Uterus (tissue), 4 donors: ENCODE data around the gene CCDC68. TPM values are rescaled to one million over a fixed set of nuclear protein-coding genes. Genes with fewer than 3 reads are reported as not detected.
A peak's percentile ranks its signal among the peaks of the same experiment; 100 is the strongest.

Source experiments
- DNase-seq, 2 donors: peaks; one replicate each; pipeline ENCODE4 v3.0.0-alpha.2; 2019 to 2020
- H3K27ac ChIP-seq, 2 donors: fragments of 200-600 bp; sonication (generic); 1 replicate in 1 of 2; 2 replicates in 1 of 2; pipeline ENCODE4 v1.5.1; 2016 to 2018
- H3K27me3 ChIP-seq, 2 donors: fragments of 200-600 bp; sonication (generic); one replicate each; pipeline ENCODE4 v1.5.1; 2018 to 2019; ENCODE audit warnings: control low read depth in 1 of 2
- H3K36me3 ChIP-seq, 2 donors: fragments of 200-600 bp; sonication (generic); one replicate each; pipeline ENCODE4 v1.5.1; 2019; ENCODE audit warnings: control low read depth in 1 of 2
- H3K4me1 ChIP-seq, 2 donors: fragments of 200-600 bp; sonication (generic); one replicate each; pipeline ENCODE4 v1.5.1; 2018 to 2019; ENCODE audit warnings: control low read depth in 1 of 2
- H3K4me3 ChIP-seq, 2 donors: fragments of 200-600 bp; sonication (generic); 1 replicate in 1 of 2; 2 replicates in 1 of 2; pipeline ENCODE4 v1.5.1; 2018 to 2019; ENCODE audit warnings: mild to moderate bottlenecking in 1 of 2
- H3K9me3 ChIP-seq, 2 donors: fragments of 200-600 bp; sonication (generic); one replicate each; pipeline ENCODE4 v1.5.1; 2019; ENCODE audit warnings: control low read depth in 1 of 2
- POLR2A ChIP-seq, 2 donors: fragments of 450-650 bp; IDR thresholded peaks; one replicate each; pipeline ENCODE4 v1.6.1; 2016; ENCODE audit warnings: antibody characterized with exemption in 2 of 2, mild to moderate bottlenecking in 1 of 2, moderate library complexity in 1 of 2
- intact Hi-C: fragments of 100-400 bp; cut with DNase I; formaldehyde crosslinking; loops from one replicate; pipeline ENCODE4 v1.15.1; 2023; ENCODE audit warnings: low total_unique reads
- total RNA-seq, 4 donors: library from RNA; depleted of rRNA in 3 of 4; stranded (reverse); fragments of >200 nt in 3 of 4; gene quantifications; one replicate each; pipeline versions ENCODE4 v1.1.0 to v1.2.4, GENCODE V29; 2014 to 2023
- TF ChIP-seq, protein P1 (sequence below), 4 experiments: fragments of 200-600 bp in 2 of 4; fragments of 450-650 bp in 2 of 4; sonication (generic) in 2 of 4; IDR thresholded peaks; one replicate each; pipeline ENCODE4 v1.5.1; 2016 to 2019; ENCODE audit warnings: antibody characterized with exemption in 4 of 4, mild to moderate bottlenecking in 2 of 4, moderate library complexity in 1 of 4
- donor health status: DM: yes; HTN: yes; CAD: no.

CCDC68 gene
- total RNA-seq, 4 donors from 2014 or later: 6.9 to 26.3 (median 17.1) TPM

DNA sequence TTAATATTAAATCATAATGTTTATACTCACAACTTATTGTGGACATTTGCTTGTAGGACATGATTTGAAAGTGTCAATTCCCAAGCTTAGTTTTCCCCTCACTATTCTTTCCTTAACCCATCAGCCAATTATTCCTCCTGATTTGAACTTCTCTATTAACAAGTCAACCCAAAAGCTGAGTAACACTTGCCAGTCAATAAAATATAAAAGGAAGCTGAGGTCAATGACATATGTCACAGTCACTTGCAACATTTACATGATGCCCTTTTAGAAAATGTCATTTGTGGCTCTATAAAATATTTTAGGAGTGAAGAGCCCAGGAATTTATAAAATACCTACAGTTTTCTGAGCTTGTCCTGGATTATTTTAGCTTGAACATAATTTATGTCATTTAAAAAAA is 7.2 kb downstream of the CCDC68 start:
- no peaks in the 10 kb centered on the region for H3K9me3 ChIP-seq
- no peaks in the 10 kb centered on the region for H3K4me1 ChIP-seq
- H3K4me3 ChIP-seq: no peak overlapping the region
- intact Hi-C loops: no loop called here
- H3K27ac ChIP-seq: no peak overlapping the region
- TF ChIP-seq POLR2A (IDR thresholded peaks at IDR 0.05): no peak
- TF ChIP-seq, protein P1, sequence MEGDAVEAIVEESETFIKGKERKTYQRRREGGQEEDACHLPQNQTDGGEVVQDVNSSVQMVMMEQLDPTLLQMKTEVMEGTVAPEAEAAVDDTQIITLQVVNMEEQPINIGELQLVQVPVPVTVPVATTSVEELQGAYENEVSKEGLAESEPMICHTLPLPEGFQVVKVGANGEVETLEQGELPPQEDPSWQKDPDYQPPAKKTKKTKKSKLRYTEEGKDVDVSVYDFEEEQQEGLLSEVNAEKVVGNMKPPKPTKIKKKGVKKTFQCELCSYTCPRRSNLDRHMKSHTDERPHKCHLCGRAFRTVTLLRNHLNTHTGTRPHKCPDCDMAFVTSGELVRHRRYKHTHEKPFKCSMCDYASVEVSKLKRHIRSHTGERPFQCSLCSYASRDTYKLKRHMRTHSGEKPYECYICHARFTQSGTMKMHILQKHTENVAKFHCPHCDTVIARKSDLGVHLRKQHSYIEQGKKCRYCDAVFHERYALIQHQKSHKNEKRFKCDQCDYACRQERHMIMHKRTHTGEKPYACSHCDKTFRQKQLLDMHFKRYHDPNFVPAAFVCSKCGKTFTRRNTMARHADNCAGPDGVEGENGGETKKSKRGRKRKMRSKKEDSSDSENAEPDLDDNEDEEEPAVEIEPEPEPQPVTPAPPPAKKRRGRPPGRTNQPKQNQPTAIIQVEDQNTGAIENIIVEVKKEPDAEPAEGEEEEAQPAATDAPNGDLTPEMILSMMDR (IDR thresholded peaks at IDR 0.05): no peak
- no peaks in the 10 kb centered on the region for H3K27me3 ChIP-seq
- H3K36me3 ChIP-seq: no peaks in the 10 kb centered on the region
- DNase-seq: no peak

DNA sequence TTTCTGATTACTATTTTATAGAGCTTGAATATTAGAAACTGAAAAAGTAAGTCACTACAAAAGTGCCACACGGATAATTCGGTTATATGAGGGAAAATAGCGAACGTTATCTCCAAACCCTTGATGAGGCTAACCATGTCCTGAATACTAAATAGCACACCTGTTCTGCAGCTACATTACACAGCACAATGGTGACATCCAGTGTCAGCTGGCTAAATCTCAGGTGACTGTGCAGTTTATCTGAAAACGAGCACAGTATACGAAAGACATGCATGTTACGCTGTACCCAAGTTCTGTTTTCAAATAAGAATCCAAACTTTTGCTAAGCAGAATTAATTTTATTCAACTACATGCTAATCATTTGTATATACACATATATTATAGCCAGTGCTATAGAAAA is 9.0 kb downstream of the CCDC68 start:
- Histone ChIP-seq H3K36me3 (no peaks in the 10 kb centered on the region), H3K4me1 (no peaks in the 10 kb centered on the region), H3K4me3 (no peak overlapping the region), H3K9me3 (no peaks in the 10 kb centered on the region), H3K27ac (no peak overlapping the region), H3K27me3 (no peaks in the 10 kb centered on the region)
- TF ChIP-seq, protein P1 (IDR thresholded peaks at IDR 0.05): no peak
- no peak for TF ChIP-seq POLR2A (IDR thresholded peaks at IDR 0.05)
- intact Hi-C loops: no loop called here
- DNase-seq: no peak

DNA sequence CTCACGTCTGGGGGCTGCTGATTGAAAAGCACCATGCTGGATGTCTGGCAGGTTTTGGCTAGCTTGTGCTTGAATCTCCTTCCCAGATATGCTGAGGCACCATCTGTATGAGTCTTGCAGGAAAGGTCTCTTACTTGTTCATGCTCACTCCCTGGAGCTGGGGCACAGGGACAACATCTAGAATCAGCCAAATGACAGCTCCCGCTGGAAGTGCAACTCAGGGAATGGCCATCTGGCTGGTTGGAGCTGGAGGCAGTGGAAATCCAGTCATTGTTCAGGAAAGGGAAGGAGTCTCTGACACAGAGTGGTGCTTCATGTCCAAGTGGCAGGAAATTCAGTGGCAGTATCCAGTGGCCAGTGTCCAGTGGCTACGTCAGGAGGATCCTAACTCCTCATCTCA is 9.7 kb downstream of the CCDC68 start:
- no peaks in the 10 kb centered on the region for H3K27me3 ChIP-seq
- intact Hi-C loops: no loop called here
- no peak overlapping the region for H3K4me3 ChIP-seq
- H3K4me1 ChIP-seq: no peaks in the 10 kb centered on the region
- no peak for DNase-seq
- TF ChIP-seq, protein P1 (IDR thresholded peaks at IDR 0.05): no peak
- TF ChIP-seq POLR2A (IDR thresholded peaks at IDR 0.05): no peak
- H3K36me3 ChIP-seq: no peaks in the 10 kb centered on the region
- no peak overlapping the region for H3K27ac ChIP-seq
- no peaks in the 10 kb centered on the region for H3K9me3 ChIP-seq

DNA sequence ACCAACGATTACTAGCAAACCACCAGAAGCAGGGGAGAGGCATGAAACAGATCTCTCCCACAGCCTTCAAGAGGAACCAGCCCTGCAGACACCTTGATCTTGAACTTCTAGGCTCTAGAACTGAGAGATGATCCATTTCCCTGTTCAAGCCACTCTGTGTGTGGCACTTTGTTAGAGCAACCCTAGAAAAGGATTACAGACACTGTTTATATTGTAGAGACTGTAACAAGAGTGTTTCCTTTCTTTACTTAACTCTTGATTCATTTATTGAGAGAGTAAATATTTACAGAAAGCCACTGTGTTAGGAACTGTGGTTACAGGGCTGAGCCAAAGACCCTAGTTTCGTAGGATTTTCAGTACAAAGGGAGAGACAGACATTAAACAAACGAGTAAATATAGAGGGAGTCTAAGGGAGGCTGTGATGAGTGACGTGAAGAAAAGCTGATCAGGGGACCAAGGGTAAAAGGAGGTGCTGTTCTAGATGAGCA is 10.9 kb downstream of the CCDC68 start:
- Histone ChIP-seq H3K4me3 (no peak overlapping the region), H3K9me3 (no peaks in the 10 kb centered on the region), H3K4me1 (no peaks in the 10 kb centered on the region), H3K27ac (no peak overlapping the region), H3K27me3 (no peaks in the 10 kb centered on the region), H3K36me3 (no peaks in the 10 kb centered on the region)
- TF ChIP-seq, protein P1 (IDR thresholded peaks at IDR 0.05): no peak
- no peak for TF ChIP-seq POLR2A (IDR thresholded peaks at IDR 0.05)
- intact Hi-C loops: no loop called here
- DNase-seq: no peak

DNA sequence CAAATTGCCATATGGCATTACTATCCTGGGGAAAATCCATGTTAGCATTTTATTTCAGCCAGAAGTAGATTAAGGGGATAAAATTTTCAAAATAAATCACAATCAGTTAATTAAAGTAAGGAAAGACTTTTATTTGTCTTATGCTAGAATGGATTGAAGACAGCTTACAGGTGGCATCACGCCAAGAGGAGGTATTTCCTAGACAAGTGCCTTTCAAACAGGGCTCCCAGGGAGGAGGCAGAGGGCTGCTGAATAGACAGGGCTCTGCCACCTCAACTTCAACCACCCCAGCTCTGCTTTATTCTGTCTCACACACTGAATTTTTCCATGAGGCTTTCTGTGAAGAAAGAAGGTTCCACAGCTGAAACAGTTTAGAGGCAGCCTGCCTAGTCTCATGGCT is 12.2 kb downstream of the CCDC68 start:
- no peak for DNase-seq

More for the DNA sequence above, 12.2 kb downstream of the CCDC68 start:
- Histone ChIP-seq H3K4me3 (no peak overlapping the region), H3K27me3 (no peaks in the 10 kb centered on the region), H3K36me3 (no peaks in the 10 kb centered on the region), H3K4me1 (no peaks in the 10 kb centered on the region), H3K9me3 (no peaks in the 10 kb centered on the region), H3K27ac (peak overlapping the region in 1 of 2 donors; percentile 47)
- intact Hi-C loops: no loop called here
- TF ChIP-seq, protein P1 (IDR thresholded peaks at IDR 0.05): no peak
- TF ChIP-seq POLR2A (IDR thresholded peaks at IDR 0.05): no peak
